HepG2 (cell line): ENCODE data around the gene WEE1. TPM values are rescaled to one million over a fixed set of nuclear protein-coding genes. Genes with fewer than 3 reads are reported as not detected.

Experiments
- CC2D1A ChIP-seq: sonication (generic); formaldehyde crosslinking; IDR thresholded peaks from 2 replicates; pipeline ENCODE4 v1.8.1; 2023; ENCODE audit warnings: mild to moderate bottlenecking, missing genetic modification reagents
- ELF3 ChIP-seq: IDR thresholded peaks from 2 replicates; pipeline ENCODE4 v1.6.1; 2016; ENCODE audit warnings: missing genetic modification reagents, missing compliant biosample characterization
- FOXP4 ChIP-seq: sonication (generic); formaldehyde crosslinking; IDR thresholded peaks from 2 replicates; pipeline ENCODE4 v1.4.0; 2020; ENCODE audit warnings: missing genetic modification reagents
- GABPA ChIP-seq, 2 experiments: IDR thresholded peaks; 2 replicates each; pipeline ENCODE4 v1.6.1; 2011 to 2016; ENCODE audit warnings: low read depth in 2 of 2, low read length in 1 of 2, missing biosample characterization in 1 of 2, missing genetic modification characterization in 1 of 2
- KDM2A ChIP-seq: sonication (generic); formaldehyde crosslinking; IDR thresholded peaks from 2 replicates; pipeline ENCODE4 v1.4.0; 2020; ENCODE audit warnings: low read depth, missing genetic modification reagents, borderline replicate concordance
- KLF13 ChIP-seq: sonication (generic); formaldehyde crosslinking; IDR thresholded peaks from 2 replicates; pipeline ENCODE4 v1.4.0; 2020; ENCODE audit warnings: mild to moderate bottlenecking, missing genetic modification reagents
- TRIM24 ChIP-seq: sonication (generic); formaldehyde crosslinking; IDR thresholded peaks from 2 replicates; pipeline ENCODE4 v1.8.0; 2022; ENCODE audit warnings: mild to moderate bottlenecking, missing genetic modification reagents
- U2AF2 ChIP-seq: fragments of 200-400 bp; formaldehyde crosslinking; IDR thresholded peaks from 2 replicates; pipeline ENCODE4 v1.6.1; 2017; ENCODE audit warnings: low read depth, mild to moderate bottlenecking, low read length
- ZNF142 ChIP-seq: sonication (generic); formaldehyde crosslinking; IDR thresholded peaks from 2 replicates; pipeline ENCODE4 v1.4.0; 2020; ENCODE audit warnings: missing genetic modification reagents
- ZNF33A ChIP-seq: sonication (generic); formaldehyde crosslinking; IDR thresholded peaks from 2 replicates; pipeline ENCODE4 v1.5.1; 2020; ENCODE audit warnings: missing genetic modification reagents, mild to moderate bottlenecking, moderate library complexity, borderline replicate concordance
- ZNF510 ChIP-seq: sonication (generic); formaldehyde crosslinking; IDR thresholded peaks from 2 replicates; pipeline ENCODE4 v1.4.0; 2020; ENCODE audit warnings: low read depth, mild to moderate bottlenecking, missing genetic modification reagents
- ZNF557 ChIP-seq: sonication (generic); formaldehyde crosslinking; IDR thresholded peaks from 2 replicates; pipeline ENCODE4 v1.4.0; 2020; ENCODE audit warnings: missing genetic modification reagents
- ZNF670 ChIP-seq: sonication (generic); formaldehyde crosslinking; IDR thresholded peaks from 2 replicates; pipeline ENCODE4 v1.8.0; 2022; ENCODE audit warnings: mild to moderate bottlenecking, missing genetic modification reagents, borderline replicate concordance
- ZSCAN20 ChIP-seq: sonication (generic); formaldehyde crosslinking; IDR thresholded peaks from 2 replicates; pipeline ENCODE4 v1.4.0; 2020; ENCODE audit warnings: missing genetic modification reagents, mild to moderate bottlenecking, borderline replicate concordance
- polyA plus RNA-seq, 8 experiments: library from polyadenylated mRNA; depleted of rRNA in 3 of 8; stranded (reverse) in 7 of 8; unstranded in 1 of 8; fragments of >200 nt; fragmentation: Illumina TruSeq in 4 of 8; extraction: Trizol in 4 of 8; gene quantifications; 2 replicates each; pipeline versions ENCODE4 v1.2.1 to v1.2.3, GENCODE V29; 2011 to 2016; ENCODE audit warnings: low read depth in 4 of 8, missing spikeins in 1 of 8, mixed read lengths in 1 of 8; ENCODE audit not compliant: insufficient read depth in 1 of 8
- total RNA-seq, 5 experiments: library from RNA; depleted of rRNA; stranded (reverse); fragments of >200 nt; fragmentation: Illumina TruSeq; extraction: Trizol; gene quantifications; 2 replicates each; pipeline ENCODE4 v1.2.3, GENCODE V29; 2016; ENCODE audit warnings: low read depth in 1 of 5
- TF ChIP-seq, protein P1 (sequence below): sonication (generic); formaldehyde crosslinking; IDR thresholded peaks from 2 replicates; pipeline ENCODE4 v1.5.1; 2020; ENCODE audit warnings: missing genetic modification reagents, mild to moderate bottlenecking, borderline replicate concordance
- TF ChIP-seq, protein P2 (sequence below): sonication (generic); formaldehyde crosslinking; IDR thresholded peaks from 2 replicates; pipeline ENCODE4 v1.5.0; 2020; ENCODE audit warnings: mild to moderate bottlenecking, missing genetic modification reagents

Gene WEE1
- total and polyA plus RNA-seq, 2 of the 13 experiments (the other 11 are each of a cell fraction or from before 2014, with no cell fraction given) = 31.4 to 63.7 TPM

DNA sequence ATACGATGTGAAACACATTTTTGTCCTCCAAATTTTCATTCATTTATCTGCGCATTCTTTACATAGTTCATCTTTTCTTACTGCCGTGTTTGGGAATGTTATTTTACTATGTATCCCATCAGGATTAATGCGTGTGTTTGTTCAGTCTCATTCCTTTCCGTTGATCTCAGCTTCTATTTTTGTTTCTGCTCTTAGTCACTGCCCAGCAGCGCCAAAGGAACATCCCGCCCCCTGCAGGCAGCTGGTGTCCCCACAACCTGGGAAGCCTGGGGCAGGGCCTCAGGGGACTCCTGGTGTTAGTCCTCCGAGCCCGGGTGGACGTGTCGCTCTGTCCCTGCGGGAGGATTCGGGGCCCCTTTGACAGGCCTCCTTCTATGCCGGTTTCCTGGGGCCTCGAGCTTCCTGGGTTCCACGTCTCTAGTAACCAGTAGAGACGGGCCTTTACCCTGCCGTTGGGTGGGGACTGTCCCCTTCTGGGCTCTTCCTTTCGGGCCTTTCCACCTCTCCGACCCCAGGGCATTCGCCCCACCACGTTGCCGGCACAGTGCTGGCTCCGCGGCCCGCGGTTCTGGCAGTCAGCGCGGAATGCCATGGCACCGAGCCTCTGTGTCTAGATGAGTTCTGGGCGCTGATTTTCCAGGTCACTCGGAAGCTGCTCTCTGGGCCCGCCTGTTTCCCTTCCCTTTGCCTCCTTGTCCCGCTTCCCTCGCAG lies 39.8 kb downstream of the WEE1 start (continued):
- TF ChIP-seq, protein P1, sequence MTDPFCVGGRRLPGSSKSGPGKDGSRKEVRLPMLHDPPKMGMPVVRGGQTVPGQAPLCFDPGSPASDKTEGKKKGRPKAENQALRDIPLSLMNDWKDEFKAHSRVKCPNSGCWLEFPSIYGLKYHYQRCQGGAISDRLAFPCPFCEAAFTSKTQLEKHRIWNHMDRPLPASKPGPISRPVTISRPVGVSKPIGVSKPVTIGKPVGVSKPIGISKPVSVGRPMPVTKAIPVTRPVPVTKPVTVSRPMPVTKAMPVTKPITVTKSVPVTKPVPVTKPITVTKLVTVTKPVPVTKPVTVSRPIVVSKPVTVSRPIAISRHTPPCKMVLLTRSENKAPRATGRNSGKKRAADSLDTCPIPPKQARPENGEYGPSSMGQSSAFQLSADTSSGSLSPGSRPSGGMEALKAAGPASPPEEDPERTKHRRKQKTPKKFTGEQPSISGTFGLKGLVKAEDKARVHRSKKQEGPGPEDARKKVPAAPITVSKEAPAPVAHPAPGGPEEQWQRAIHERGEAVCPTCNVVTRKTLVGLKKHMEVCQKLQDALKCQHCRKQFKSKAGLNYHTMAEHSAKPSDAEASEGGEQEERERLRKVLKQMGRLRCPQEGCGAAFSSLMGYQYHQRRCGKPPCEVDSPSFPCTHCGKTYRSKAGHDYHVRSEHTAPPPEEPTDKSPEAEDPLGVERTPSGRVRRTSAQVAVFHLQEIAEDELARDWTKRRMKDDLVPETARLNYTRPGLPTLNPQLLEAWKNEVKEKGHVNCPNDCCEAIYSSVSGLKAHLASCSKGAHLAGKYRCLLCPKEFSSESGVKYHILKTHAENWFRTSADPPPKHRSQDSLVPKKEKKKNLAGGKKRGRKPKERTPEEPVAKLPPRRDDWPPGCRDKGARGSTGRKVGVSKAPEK (CRISPR knock-in tag) = no peak
- no peak for TF ChIP-seq GABPA (IDR thresholded peaks at IDR 0.05; ENCODE audit: low read depth, low read length)
- TF ChIP-seq GABPA (CRISPR knock-in tag; IDR thresholded peaks at IDR 0.05; ENCODE audit: low read depth) = 0 out of 2 replicates have a peak, but pooled peaks have one; percentile 38
- TF ChIP-seq ZNF557 (CRISPR knock-in tag) = 0 out of 2 replicates have a peak, but pooled peaks have one; percentile 50
- no peak for TF ChIP-seq ZNF510 (CRISPR knock-in tag)
- TF ChIP-seq, protein P2, sequence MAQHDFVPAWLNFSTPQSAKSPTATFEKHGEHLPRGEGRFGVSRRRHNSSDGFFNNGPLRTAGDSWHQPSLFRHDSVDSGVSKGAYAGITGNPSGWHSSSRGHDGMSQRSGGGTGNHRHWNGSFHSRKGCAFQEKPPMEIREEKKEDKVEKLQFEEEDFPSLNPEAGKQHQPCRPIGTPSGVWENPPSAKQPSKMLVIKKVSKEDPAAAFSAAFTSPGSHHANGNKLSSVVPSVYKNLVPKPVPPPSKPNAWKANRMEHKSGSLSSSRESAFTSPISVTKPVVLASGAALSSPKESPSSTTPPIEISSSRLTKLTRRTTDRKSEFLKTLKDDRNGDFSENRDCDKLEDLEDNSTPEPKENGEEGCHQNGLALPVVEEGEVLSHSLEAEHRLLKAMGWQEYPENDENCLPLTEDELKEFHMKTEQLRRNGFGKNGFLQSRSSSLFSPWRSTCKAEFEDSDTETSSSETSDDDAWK (CRISPR knock-in tag) = no peak
- no peak for TF ChIP-seq CC2D1A (CRISPR knock-in tag)
- no peak for TF ChIP-seq ZSCAN20 (CRISPR knock-in tag)
- TF ChIP-seq KLF13 (CRISPR knock-in tag) = no peak
- TF ChIP-seq ZNF33A (CRISPR knock-in tag) = no peak
- TF ChIP-seq FOXP4 (CRISPR knock-in tag) = peak; percentile 78
- no peak for TF ChIP-seq TRIM24
- peak; percentile 90 for TF ChIP-seq KDM2A
- no peak for TF ChIP-seq U2AF2
- peak; percentile 56; the same call in 1 of the 2 replicates for TF ChIP-seq ELF3 (CRISPR knock-in tag)
- peak; percentile 71 for TF ChIP-seq ZNF670
- peak; percentile 42; the same call in 1 of the 2 replicates for TF ChIP-seq ZNF142 (CRISPR knock-in tag)
